Fibroblast of lung (primary cell): ENCODE measurements around the gene TIMP2.

Experiments
- EZH2 ChIP-seq: IDR thresholded peaks from 2 replicates; pipeline ENCODE4 v1.5.1; 2012; ENCODE audit warnings: low read length, control low read depth, mild to moderate bottlenecking; ENCODE audit errors: missing control alignments
- TF ChIP-seq, protein P1 (sequence below), 2 donors: IDR thresholded peaks in 1 of 2; conservative IDR thresholded peaks in 1 of 2; 1 replicate in 1 of 2; 2 replicates in 1 of 2; pipeline ENCODE4 v1.5.1; 2011 to 2012; ENCODE audit warnings: low read length in 2 of 2, control low read depth in 1 of 2, inconsistent platforms in 1 of 2, low read depth in 1 of 2, mild to moderate bottlenecking in 1 of 2

DNA sequence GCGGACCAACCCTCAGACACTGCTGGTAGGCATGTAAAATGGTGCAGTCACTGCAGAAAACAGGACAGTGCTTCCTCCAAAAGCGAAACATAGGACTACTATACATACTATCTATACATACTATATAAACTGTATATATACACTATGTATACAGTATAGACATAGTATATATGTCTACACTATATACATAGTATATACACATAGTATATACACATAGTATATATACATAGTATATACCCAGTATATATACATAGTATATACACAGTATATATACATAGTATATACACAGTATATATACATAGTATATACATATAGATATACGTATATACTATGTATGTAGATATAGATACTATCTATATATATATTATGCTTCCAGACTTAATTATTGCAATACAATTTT, 78.1 kb downstream of the TIMP2 start:
- TF ChIP-seq, protein P1, sequence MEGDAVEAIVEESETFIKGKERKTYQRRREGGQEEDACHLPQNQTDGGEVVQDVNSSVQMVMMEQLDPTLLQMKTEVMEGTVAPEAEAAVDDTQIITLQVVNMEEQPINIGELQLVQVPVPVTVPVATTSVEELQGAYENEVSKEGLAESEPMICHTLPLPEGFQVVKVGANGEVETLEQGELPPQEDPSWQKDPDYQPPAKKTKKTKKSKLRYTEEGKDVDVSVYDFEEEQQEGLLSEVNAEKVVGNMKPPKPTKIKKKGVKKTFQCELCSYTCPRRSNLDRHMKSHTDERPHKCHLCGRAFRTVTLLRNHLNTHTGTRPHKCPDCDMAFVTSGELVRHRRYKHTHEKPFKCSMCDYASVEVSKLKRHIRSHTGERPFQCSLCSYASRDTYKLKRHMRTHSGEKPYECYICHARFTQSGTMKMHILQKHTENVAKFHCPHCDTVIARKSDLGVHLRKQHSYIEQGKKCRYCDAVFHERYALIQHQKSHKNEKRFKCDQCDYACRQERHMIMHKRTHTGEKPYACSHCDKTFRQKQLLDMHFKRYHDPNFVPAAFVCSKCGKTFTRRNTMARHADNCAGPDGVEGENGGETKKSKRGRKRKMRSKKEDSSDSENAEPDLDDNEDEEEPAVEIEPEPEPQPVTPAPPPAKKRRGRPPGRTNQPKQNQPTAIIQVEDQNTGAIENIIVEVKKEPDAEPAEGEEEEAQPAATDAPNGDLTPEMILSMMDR (conservative IDR thresholded peaks at IDR 0.05 in 1 of 2, IDR thresholded peaks at IDR 0.05 in 1 of 2; ENCODE audit: low read depth in 1 of 2, low read length in 2 of 2): no peak
- TF ChIP-seq EZH2: no peak
